Tibial nerve (tissue), 4 donors: ENCODE results near the gene ARL6. TPM values are rescaled to one million over a fixed set of nuclear protein-coding genes. Genes with fewer than 3 reads are reported as not detected.

Experiments
- DNase-seq, 2 donors: peaks; one replicate each; pipeline ENCODE4 v3.0.0-alpha.2; 2019; ENCODE audit warnings: low spot score in 2 of 2
- H3K27ac ChIP-seq, 4 donors: fragments of 200-600 bp; sonication (generic) in 3 of 4; one replicate each; pipeline ENCODE4 v1.5.1; 2017 to 2019; ENCODE audit warnings: mild to moderate bottlenecking in 1 of 4
- H3K27me3 ChIP-seq, 2 donors: fragments of 200-600 bp; sonication (generic) in 1 of 2; one replicate each; pipeline versions ENCODE4 v1.5.1 to v1.6.0; 2017 to 2019
- H3K36me3 ChIP-seq, 3 donors: fragments of 200-600 bp; sonication (generic); one replicate each; pipeline ENCODE4 v1.5.1; 2018 to 2019
- H3K4me1 ChIP-seq, 4 donors: fragments of 200-600 bp; sonication (generic) in 3 of 4; one replicate each; pipeline ENCODE4 v1.5.1; 2017 to 2019
- H3K4me3 ChIP-seq, 4 donors: fragments of 200-600 bp; sonication (generic) in 3 of 4; one replicate each; pipeline ENCODE4 v1.5.1; 2017 to 2019; ENCODE audit warnings: mild to moderate bottlenecking in 1 of 4, moderate library complexity in 1 of 4
- H3K9me3 ChIP-seq, 4 donors: fragments of 200-600 bp; sonication (generic) in 3 of 4; one replicate each; pipeline ENCODE4 v1.5.1; 2017 to 2019
- CTCF ChIP-seq, 5 experiments: fragments of 200-600 bp in 3 of 5; fragments of 450-650 bp in 2 of 5; sonication (generic) in 3 of 5; IDR thresholded peaks; one replicate each; pipeline ENCODE4 v1.5.1; 2016 to 2019; ENCODE audit warnings: antibody characterized with exemption in 5 of 5, mild to moderate bottlenecking in 3 of 5, moderate library complexity in 2 of 5
- EP300 ChIP-seq, 2 donors: sonication (generic); formaldehyde crosslinking; IDR thresholded peaks; one replicate each; pipeline ENCODE4 v1.6.1; 2017; ENCODE audit warnings: antibody characterized with exemption in 2 of 2, mild to moderate bottlenecking in 1 of 2
- POLR2A ChIP-seq, 2 donors: fragments of 450-650 bp; IDR thresholded peaks; one replicate each; pipeline ENCODE4 v1.6.1; 2017; ENCODE audit warnings: antibody characterized with exemption in 2 of 2, mild to moderate bottlenecking in 2 of 2, moderate library complexity in 2 of 2
- WGBS, 2 donors: methylation state at CpG; one replicate each; pipeline ENCODE4 v1.1.5; 2018; 5-methylcytosine and 5-hydroxymethylcytosine counted together
- total RNA-seq, 4 donors: library from RNA; depleted of rRNA; stranded (reverse); fragments of >200 nt; gene quantifications; one replicate each; pipeline ENCODE4 v1.1.0, GENCODE V29; 2016

Gene ARL6
- total RNA-seq, 4 donors from 2014 or later, result 7.6 to 18.6 (median 14.4) TPM

DNA sequence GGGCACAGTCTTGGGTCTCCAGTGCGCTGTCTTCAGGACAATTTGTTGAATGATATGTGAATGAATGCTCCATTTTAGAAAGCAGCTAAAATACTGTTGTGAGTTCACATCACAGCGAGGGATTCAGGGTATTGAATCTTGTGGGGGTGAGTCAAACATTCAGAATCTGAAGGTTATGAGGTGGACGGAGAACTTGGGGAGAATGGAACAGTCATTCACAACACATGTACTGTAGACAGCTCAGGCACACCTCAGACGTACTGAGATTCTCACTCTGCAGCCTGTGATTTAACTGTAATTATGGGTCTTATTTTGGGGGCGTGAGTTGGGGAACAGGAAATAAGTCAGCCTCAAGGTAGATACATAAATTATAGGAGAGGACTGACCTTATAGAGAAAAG is 71.2 kb downstream of the ARL6 start:
- Histone ChIP-seq H3K36me3 (no peaks in the 10 kb centered on the region), H3K4me3 (no peak overlapping the region), H3K27ac (no peak overlapping the region), H3K9me3 (no peaks in the 10 kb centered on the region), H3K27me3 (no peaks in the 10 kb centered on the region), H3K4me1 (peaks cover 0 to 30% (median 4%) of the 10 kb centered on the region in 4 donors)
- no peak for DNase-seq
- no peak for TF ChIP-seq POLR2A (IDR thresholded peaks at IDR 0.05)
- WGBS, 2 donors, result 82 to 89% methylated on average over 5 of the region's 5 CpGs

- H3K4me1 ChIP-seq, result peaks cover 0 to 30% (median 4%) of the 10 kb centered on the region in 4 donors
- TF ChIP-seq EP300 (IDR thresholded peaks at IDR 0.05), result no peak
- no peak for TF ChIP-seq CTCF (IDR thresholded peaks at IDR 0.05)
- no peak for TF ChIP-seq POLR2A (IDR thresholded peaks at IDR 0.05)
- 64 to 70% methylated on average over 3 of the region's 3 CpGs for whole genome bisulfite sequencing, 2 donors
- no peak overlapping the region for H3K4me3 ChIP-seq
- no peaks in the 10 kb centered on the region for H3K9me3 ChIP-seq
- H3K36me3 ChIP-seq, result no peaks in the 10 kb centered on the region
- H3K27ac ChIP-seq, result no peak overlapping the region
- H3K27me3 ChIP-seq, result no peaks in the 10 kb centered on the region
- DNase-seq, result no peak
Measured at GRCh38 chr3:97838393-97838792, 73.8 kb downstream of the ARL6 start.

DNA sequence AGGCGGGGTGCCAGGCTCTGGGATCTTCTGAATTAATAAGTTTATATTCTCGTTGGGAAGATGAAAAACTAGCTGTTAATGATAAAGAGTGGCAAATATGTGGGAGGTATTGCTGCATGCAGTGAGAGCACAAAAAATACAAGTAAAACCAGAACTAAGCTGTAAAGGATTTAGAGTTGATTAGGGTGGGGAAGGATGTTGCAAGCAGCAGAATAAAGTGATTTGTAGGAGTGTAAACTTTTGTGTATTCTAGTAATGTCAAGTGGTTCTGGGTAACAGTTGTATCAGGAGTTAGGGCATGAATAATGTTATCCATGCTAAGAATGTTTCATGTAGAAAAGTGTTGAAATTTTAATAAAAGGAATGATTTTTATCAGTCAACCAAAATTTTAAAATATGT is 75.4 kb downstream of the ARL6 start:
- Histone ChIP-seq H3K4me1 (peaks cover 0 to 30% (median 4%) of the 10 kb centered on the region in 4 donors), H3K36me3 (peaks cover 0 to 9% (median 0%) of the 10 kb centered on the region in 3 donors)

GRCh38 chr3:97841304-97841703 is 76.7 kb downstream of the ARL6 start:
- H3K36me3 ChIP-seq, result peaks cover 0 to 15% (median 0%) of the 10 kb centered on the region in 3 donors
- H3K27ac ChIP-seq, result no peak overlapping the region
- TF ChIP-seq EP300 (IDR thresholded peaks at IDR 0.05), result no peak
- TF ChIP-seq CTCF (IDR thresholded peaks at IDR 0.05), result no peak
- TF ChIP-seq POLR2A (IDR thresholded peaks at IDR 0.05), result no peak
- H3K9me3 ChIP-seq, result no peaks in the 10 kb centered on the region
- H3K4me1 ChIP-seq, result peaks cover 0 to 30% (median 4%) of the 10 kb centered on the region in 4 donors
- no peak overlapping the region for H3K4me3 ChIP-seq
- DNase-seq, result no peak
- WGBS, 2 donors, result 96 to 97% methylated on average over 8 of the region's 8 CpGs
- H3K27me3 ChIP-seq, result no peaks in the 10 kb centered on the region

More for the DNA sequence above, 75.4 kb downstream of the ARL6 start:
- Histone ChIP-seq H3K9me3 (no peaks in the 10 kb centered on the region), H3K27ac (peak overlapping the region in 1 of 4 donors; percentile 0), H3K27me3 (no peaks in the 10 kb centered on the region), H3K4me3 (no peak overlapping the region)
- WGBS, 2 donors, result 68% methylated on average over 2 of the region's 2 CpGs
- no peak for TF ChIP-seq EP300 (IDR thresholded peaks at IDR 0.05)
- no peak for TF ChIP-seq POLR2A (IDR thresholded peaks at IDR 0.05)
- TF ChIP-seq CTCF (IDR thresholded peaks at IDR 0.05), result no peak
- no peak for DNase-seq

DNA sequence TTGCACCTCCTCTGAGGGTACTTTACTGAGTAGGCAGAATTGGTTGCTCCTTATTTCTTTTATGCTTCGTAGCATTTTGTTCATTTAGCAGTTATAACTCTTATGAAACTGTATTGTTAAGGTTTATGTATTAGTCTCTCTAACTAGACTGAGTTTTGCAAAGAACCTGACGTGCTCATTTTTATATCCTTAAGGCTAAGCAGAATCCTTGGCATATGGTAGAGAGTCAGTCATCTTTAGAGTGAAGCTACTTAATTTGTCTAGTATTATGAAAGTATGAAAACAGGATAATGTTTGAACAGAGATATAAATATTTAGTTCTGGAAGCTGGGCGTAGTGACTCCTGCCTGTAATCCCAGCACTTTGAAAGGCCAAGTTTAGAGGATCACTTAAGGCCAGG is 77.4 kb downstream of the ARL6 start:
- TF ChIP-seq POLR2A (IDR thresholded peaks at IDR 0.05) (no peak), CTCF (IDR thresholded peaks at IDR 0.05) (no peak), EP300 (IDR thresholded peaks at IDR 0.05) (no peak)
- Histone ChIP-seq H3K9me3 (no peaks in the 10 kb centered on the region), H3K27ac (no peak overlapping the region), H3K27me3 (no peaks in the 10 kb centered on the region), H3K4me1 (peaks cover 0 to 30% (median 4%) of the 10 kb centered on the region in 4 donors), H3K4me3 (no peak overlapping the region), H3K36me3 (peaks cover 0 to 18% (median 0%) of the 10 kb centered on the region in 3 donors)
- WGBS, 2 donors, result 94 to 96% methylated on average over 3 of the region's 3 CpGs
- DNase-seq, result no peak

DNA sequence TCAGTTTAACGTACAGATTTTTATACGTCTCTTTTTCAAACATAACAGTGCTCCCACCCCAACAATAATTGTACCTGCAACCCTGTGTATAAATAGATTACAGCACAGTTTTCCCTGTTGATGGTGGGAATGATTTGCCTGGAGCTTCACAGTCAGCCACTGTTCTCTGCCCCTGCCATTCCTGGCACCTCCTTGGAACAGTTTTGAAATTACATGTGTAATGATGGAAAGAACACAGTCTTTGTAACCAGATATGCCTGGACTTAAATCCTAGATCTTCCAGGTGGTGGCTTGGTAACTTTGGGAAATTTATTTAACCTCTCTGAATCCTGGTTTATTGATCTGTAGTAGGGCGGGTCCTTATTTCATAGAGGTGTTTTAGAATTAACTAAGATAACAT is 84.2 kb downstream of the ARL6 start:
- Histone ChIP-seq H3K9me3 (peaks cover 0 to 20% (median 0%) of the 10 kb centered on the region in 4 donors), H3K27me3 (no peaks in the 10 kb centered on the region), H3K36me3 (peaks cover 0 to 50% (median 0%) of the 10 kb centered on the region in 3 donors), H3K4me1 (no peaks in the 10 kb centered on the region), H3K4me3 (no peak overlapping the region), H3K27ac (no peak overlapping the region)
- WGBS, 2 donors, result 91 to 95% methylated on average over 3 of the region's 3 CpGs
- TF ChIP-seq EP300 (IDR thresholded peaks at IDR 0.05) (no peak), CTCF (IDR thresholded peaks at IDR 0.05) (no peak), POLR2A (IDR thresholded peaks at IDR 0.05) (no peak)
- DNase-seq, result no peak
